ENCODE results near the gene SSC4D. TPM values are rescaled to one million over a fixed set of nuclear protein-coding genes. Genes with fewer than 3 reads are reported as not detected.

The SSC4D gene
- total and polyA plus RNA-seq, 7 experiments from 2014 or later = 0.24 to 0.35 TPM; not detected in 5

DNA sequence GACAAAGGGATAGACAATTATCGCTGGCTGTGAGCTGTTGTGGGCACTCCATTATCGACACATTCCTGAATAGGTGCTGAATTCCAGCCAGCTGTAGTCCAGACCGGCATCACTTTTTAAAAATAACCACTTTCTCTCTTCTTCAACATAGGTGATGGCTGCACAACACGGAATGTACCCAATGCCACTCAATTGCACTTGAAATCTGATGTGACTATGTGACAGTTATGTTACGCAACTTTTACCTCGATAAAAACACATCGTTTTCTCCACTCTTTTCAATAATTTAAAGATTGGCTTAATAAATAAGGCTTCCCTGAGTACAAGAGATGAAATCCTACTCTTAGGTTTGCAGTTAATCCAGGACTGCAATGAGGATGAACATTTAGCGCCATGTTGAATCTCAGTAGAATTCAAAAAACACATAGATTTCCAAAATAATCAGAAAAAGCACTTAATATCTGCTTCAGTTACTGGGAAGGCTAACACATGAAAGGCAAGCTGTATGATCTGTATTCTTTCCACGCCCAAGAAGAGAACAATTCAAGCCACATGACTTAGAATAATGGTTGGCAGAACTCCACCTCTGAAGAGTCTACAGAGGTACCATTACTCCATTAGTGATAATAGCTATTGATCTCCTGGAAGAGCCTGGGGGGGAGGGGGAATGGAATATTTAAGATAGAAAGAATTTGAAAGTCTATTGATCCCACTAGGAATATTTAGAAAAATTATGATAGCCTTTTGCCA, 54.3 kb downstream of the SSC4D start:
- Mint-ChIP-seq H3K4me1 (peaks cover 41 to 74% (median 68%) of the 10 kb centered on the region in 7 donors), H3K27ac (peak overlapping the region in 1 of 9 donors; percentile 19), H3K27me3 (no peaks in the 10 kb centered on the region), H3K9me3 (no peaks in the 10 kb centered on the region), H3K4me3 (peak overlapping the region in 7 of 10 donors; percentile 10 to 56 (median 29)), H3K36me3 (peaks cover 4 to 24% (median 18%) of the 10 kb centered on the region in 5 donors)
- no peaks in the 10 kb centered on the region for H3K27me3 ChIP-seq (ENCODE audit: control insufficient read depth in 2 of 2, insufficient read depth in 2 of 2, low read length in 2 of 2)
- no peak overlapping the region for H3K27ac ChIP-seq (ENCODE audit: low read depth, low read length)
- H3K4me3 ChIP-seq (ENCODE audit: low read length) = no peak overlapping the region
- peaks cover 0 to 16% (median 0%) of the 10 kb centered on the region in 3 experiments for H3K36me3 ChIP-seq (ENCODE audit: control insufficient read depth in 2 of 3, insufficient read depth in 3 of 3, low read length in 3 of 3)
- peaks cover 4 to 31% of the 10 kb centered on the region in 2 donors for H3K4me1 ChIP-seq (ENCODE audit: control insufficient read depth in 2 of 2, insufficient read depth in 2 of 2, low read length in 2 of 2)
- ATAC-seq (no peak), DNase-seq (no peak)
- ChIA-PET CTCF (no interaction called here), POLR2A (no interaction called here)
- H3K9me3 ChIP-seq (ENCODE audit: control insufficient read depth in 2 of 3, low read length in 3 of 3) = no peaks in the 10 kb centered on the region
- intact Hi-C loops (cut with micrococcal nuclease) = loop anchor here (2.0 to 5.0 kb wide), 5 partner anchors 14 to 1698 kb away; partner anchors contain the start of genes GTF2I (in 2 of the 2), HIP1 (in 1 of the 2), RHBDD2 (in 1 of the 2) and RSBN1L (in 1 of the 2)

DNA sequence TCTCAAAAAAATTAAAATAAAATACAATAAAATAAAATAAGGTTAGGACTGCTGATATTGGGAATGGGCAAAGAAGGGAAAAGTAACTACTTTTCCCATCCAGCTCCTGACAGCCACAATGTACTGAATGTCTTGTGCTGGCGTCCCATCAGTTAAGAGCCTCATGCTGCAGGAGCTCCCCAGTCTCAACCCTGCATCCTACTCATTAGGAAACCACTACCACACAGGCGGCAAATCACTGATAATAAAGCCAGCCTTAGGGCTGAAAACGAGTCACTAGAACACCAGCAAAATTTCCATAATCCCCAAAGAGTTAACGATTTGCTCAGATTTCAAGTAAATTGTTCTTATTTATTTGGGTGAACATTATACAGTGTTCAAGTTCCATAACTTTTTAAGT, 55.0 kb downstream of the SSC4D start:
- no peak for DNase-seq
- ChIA-PET CTCF (no interaction called here), POLR2A (interaction anchor here (2.0 kb wide), 1 partner anchor 36 kb away, joined by 7 read pairs; no protein-coding TSS in a partner anchor)
- Histone ChIP-seq H3K36me3 (ENCODE audit: control insufficient read depth in 2 of 3, insufficient read depth in 3 of 3, low read length in 3 of 3) (peaks cover 0 to 19% (median 6%) of the 10 kb centered on the region in 3 experiments), H3K4me3 (ENCODE audit: low read length) (no peak overlapping the region), H3K9me3 (ENCODE audit: control insufficient read depth in 2 of 3, low read length in 3 of 3) (no peaks in the 10 kb centered on the region), H3K4me1 (ENCODE audit: control insufficient read depth in 2 of 2, insufficient read depth in 2 of 2, low read length in 2 of 2) (peaks cover 4 to 30% of the 10 kb centered on the region in 2 donors), H3K27ac (ENCODE audit: low read depth, low read length) (no peak overlapping the region), H3K27me3 (ENCODE audit: control insufficient read depth in 2 of 2, insufficient read depth in 2 of 2, low read length in 2 of 2) (no peaks in the 10 kb centered on the region)
- Mint-ChIP-seq H3K27me3 (no peaks in the 10 kb centered on the region), H3K4me1 (peaks cover 38 to 77% (median 71%) of the 10 kb centered on the region in 7 donors), H3K9me3 (no peaks in the 10 kb centered on the region), H3K4me3 (peak overlapping the region in 4 of 10 donors; percentile 27 to 40 (median 34)), H3K36me3 (peaks cover 4 to 28% (median 22%) of the 10 kb centered on the region in 5 donors), H3K27ac (peak overlapping the region in 1 of 9 donors; percentile 20)
- no peak for ATAC-seq
- intact Hi-C loops (cut with micrococcal nuclease) = loop anchor here in 1 of 2 donors (2.0 kb wide), 1 partner anchor 14 kb away; no protein-coding TSS in a partner anchor

DNA sequence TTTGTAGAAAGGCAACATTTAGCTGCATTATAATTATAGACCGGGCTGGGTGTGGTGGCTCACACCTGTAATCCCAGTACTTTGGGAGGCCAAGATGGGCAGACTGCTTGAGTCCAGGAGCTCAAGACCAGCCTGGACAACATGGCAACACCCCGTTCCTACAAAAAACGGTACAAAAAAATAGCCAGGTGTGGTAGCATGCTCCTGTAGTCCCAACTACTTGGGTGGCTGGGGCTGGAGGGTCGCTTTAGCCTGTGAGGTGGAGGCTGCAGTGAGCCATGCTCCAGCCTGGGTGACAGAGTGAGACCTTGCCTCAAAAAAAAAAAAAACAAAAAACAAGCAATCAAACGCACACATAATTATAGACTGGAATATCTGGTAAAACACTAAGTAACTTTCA, 55.8 kb downstream of the SSC4D start:
- peaks cover 4 to 31% (median 24%) of the 10 kb centered on the region in 5 donors for H3K36me3 Mint-ChIP-seq
- DNase-seq = no peak
- no peaks in the 10 kb centered on the region for H3K27me3 Mint-ChIP-seq
- peaks cover 0 to 19% (median 7%) of the 10 kb centered on the region in 3 experiments for H3K36me3 ChIP-seq (ENCODE audit: control insufficient read depth in 2 of 3, insufficient read depth in 3 of 3, low read length in 3 of 3)
- peaks cover 38 to 81% (median 74%) of the 10 kb centered on the region in 7 donors for H3K4me1 Mint-ChIP-seq
- intact Hi-C loops (cut with micrococcal nuclease) = loop anchor here in 1 of 2 donors (2.0 kb wide), 1 partner anchor 13 kb away; no protein-coding TSS in a partner anchor
- H3K27ac Mint-ChIP-seq = peak overlapping the region in 1 of 9 donors; percentile 18
- H3K4me1 ChIP-seq (ENCODE audit: control insufficient read depth in 2 of 2, insufficient read depth in 2 of 2, low read length in 2 of 2) = peaks cover 4 to 27% of the 10 kb centered on the region in 2 donors
- no peak overlapping the region for H3K27ac ChIP-seq (ENCODE audit: low read depth, low read length)
- no peaks in the 10 kb centered on the region for H3K27me3 ChIP-seq (ENCODE audit: control insufficient read depth in 2 of 2, insufficient read depth in 2 of 2, low read length in 2 of 2)
- H3K4me3 Mint-ChIP-seq = peak overlapping the region in 1 of 10 donors; percentile 16
- POLR2A ChIA-PET = interaction anchor here (0.7 to 2.0 kb wide), 2 partner anchors 32 to 35 kb away, joined by 3 to 7 read pairs; no protein-coding TSS in a partner anchor
- H3K9me3 Mint-ChIP-seq = no peaks in the 10 kb centered on the region
- no peak for ATAC-seq
- CTCF ChIA-PET = no interaction called here
- H3K4me3 ChIP-seq (ENCODE audit: low read length) = no peak overlapping the region
- no peaks in the 10 kb centered on the region for H3K9me3 ChIP-seq (ENCODE audit: control insufficient read depth in 2 of 3, low read length in 3 of 3)

DNA sequence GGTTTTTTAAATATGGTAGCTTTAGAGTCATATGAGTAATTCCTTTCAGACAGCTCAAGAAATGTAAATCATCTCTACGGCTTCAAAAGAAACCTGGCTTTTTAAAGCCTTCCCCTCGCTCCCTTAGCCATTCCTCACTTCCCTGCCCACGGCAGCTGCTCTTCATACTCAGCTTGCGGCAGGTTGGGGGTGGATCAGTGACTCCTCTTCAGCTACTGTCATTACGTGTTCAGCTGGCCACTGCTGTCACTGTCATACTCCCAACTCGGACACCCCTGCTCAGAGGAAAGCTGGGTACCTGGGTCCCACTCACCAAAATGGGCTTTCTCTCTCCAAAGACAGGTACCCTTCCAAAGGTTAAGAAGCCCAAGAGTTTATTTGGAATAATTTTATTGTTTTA, 57.3 kb downstream of the SSC4D start:
- Mint-ChIP-seq H3K36me3 (peaks cover 4 to 35% (median 28%) of the 10 kb centered on the region in 5 donors), H3K9me3 (no peaks in the 10 kb centered on the region), H3K27ac (peak overlapping the region in 2 of 9 donors; percentile 2 to 11), H3K4me3 (peak overlapping the region in 3 of 10 donors; percentile 1 to 20 (median 16)), H3K4me1 (peaks cover 35 to 83% (median 76%) of the 10 kb centered on the region in 7 donors), H3K27me3 (no peaks in the 10 kb centered on the region)
- Histone ChIP-seq H3K36me3 (ENCODE audit: control insufficient read depth in 2 of 3, insufficient read depth in 3 of 3, low read length in 3 of 3) (peaks cover 0 to 14% (median 7%) of the 10 kb centered on the region in 3 experiments), H3K9me3 (ENCODE audit: control insufficient read depth in 2 of 3, low read length in 3 of 3) (no peaks in the 10 kb centered on the region), H3K27me3 (ENCODE audit: control insufficient read depth in 2 of 2, insufficient read depth in 2 of 2, low read length in 2 of 2) (no peaks in the 10 kb centered on the region), H3K4me3 (ENCODE audit: low read length) (no peak overlapping the region), H3K4me1 (ENCODE audit: control insufficient read depth in 2 of 2, insufficient read depth in 2 of 2, low read length in 2 of 2) (peaks cover 4 to 26% of the 10 kb centered on the region in 2 donors), H3K27ac (ENCODE audit: low read depth, low read length) (no peak overlapping the region)
- no peak for ATAC-seq
- ChIA-PET POLR2A (no interaction called here), CTCF (interaction anchor here (0.6 kb wide), 1 partner anchor 35 kb away, joined by 3 read pairs; no protein-coding TSS in a partner anchor)
- intact Hi-C loops (cut with micrococcal nuclease) = no loop called here
- no peak for DNase-seq

DNA sequence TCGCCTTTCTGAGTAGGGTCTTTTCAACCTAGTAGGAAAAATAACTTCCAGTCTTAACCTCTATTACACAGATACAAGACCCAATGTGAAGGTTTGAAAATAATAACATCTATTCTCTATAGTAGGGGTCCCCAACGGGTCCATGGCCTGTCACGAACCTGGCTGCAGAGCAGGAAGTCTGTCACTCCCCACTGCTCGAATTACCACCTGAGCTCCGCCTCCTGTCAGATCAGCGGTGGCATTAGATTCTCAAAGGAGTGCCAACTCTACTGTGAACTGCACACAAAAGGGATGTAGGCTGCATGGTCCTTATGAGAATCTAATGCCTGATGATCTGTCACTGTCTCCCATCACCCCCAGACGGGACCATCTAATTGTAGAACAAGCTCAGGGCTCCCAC, 58.1 kb downstream of the SSC4D start:
- H3K4me1 Mint-ChIP-seq = peaks cover 39 to 83% (median 76%) of the 10 kb centered on the region in 7 donors
- H3K4me3 Mint-ChIP-seq = peak overlapping the region in 2 of 10 donors; percentile 1 to 19
- ChIA-PET POLR2A (interaction anchor here (0.6 to 1.7 kb wide), 2 partner anchors 17 to 38 kb away, joined by 4 read pairs; no protein-coding TSS in a partner anchor), CTCF (no interaction called here)
- Histone ChIP-seq H3K4me3 (ENCODE audit: low read length) (no peak overlapping the region), H3K36me3 (ENCODE audit: control insufficient read depth in 2 of 3, insufficient read depth in 3 of 3, low read length in 3 of 3) (peaks cover 1 to 17% (median 7%) of the 10 kb centered on the region in 3 experiments), H3K4me1 (ENCODE audit: control insufficient read depth in 2 of 2, insufficient read depth in 2 of 2, low read length in 2 of 2) (peaks cover 4 to 26% of the 10 kb centered on the region in 2 donors), H3K9me3 (ENCODE audit: control insufficient read depth in 2 of 3, low read length in 3 of 3) (no peaks in the 10 kb centered on the region), H3K27ac (ENCODE audit: low read depth, low read length) (no peak overlapping the region), H3K27me3 (ENCODE audit: control insufficient read depth in 2 of 2, insufficient read depth in 2 of 2, low read length in 2 of 2) (no peaks in the 10 kb centered on the region)
- peak overlapping the region in 2 of 9 donors; percentile 11 to 60 for H3K27ac Mint-ChIP-seq
- DNase-seq (no peak), ATAC-seq (no peak)
- intact Hi-C loops (cut with micrococcal nuclease) = no loop called here
- peaks cover 11 to 42% (median 35%) of the 10 kb centered on the region in 5 donors for H3K36me3 Mint-ChIP-seq
- no peaks in the 10 kb centered on the region for H3K9me3 Mint-ChIP-seq
- no peaks in the 10 kb centered on the region for H3K27me3 Mint-ChIP-seq

DNA sequence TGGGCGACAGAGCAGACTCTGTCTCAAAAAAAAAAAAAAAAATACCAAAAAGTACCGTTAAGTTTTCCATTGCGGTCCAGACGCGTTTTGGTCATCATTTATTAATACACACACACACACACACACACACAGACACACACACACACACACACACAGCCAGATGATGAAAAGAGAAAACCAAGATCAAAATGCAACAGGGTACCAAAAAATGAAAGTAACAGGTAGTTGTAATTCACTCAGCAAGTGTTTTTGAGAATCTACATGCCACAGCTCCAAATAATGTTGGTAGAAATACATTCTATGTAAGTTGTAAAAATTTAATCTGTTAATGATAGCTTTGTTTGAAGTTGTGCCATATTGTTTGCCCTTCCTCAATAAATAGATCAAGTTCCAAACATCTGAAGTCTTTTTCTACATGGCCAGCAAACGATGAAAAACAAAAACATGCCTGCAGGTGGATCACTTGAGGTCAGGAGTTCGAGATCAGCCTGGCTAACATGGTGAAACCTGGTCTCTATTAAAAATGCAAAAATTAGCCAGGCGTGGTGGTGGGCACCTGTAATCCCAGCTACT, 60.1 kb downstream of the SSC4D start:
- no peak for ATAC-seq
- H3K4me3 ChIP-seq (ENCODE audit: low read length) = no peak overlapping the region
- DNase-seq = no peak
- H3K9me3 ChIP-seq (ENCODE audit: control insufficient read depth in 2 of 3, low read length in 3 of 3) = no peaks in the 10 kb centered on the region
- H3K9me3 Mint-ChIP-seq = no peaks in the 10 kb centered on the region
- peaks cover 17 to 45% (median 31%) of the 10 kb centered on the region in 5 donors for H3K36me3 Mint-ChIP-seq
- no peaks in the 10 kb centered on the region for H3K27me3 Mint-ChIP-seq
- no peak overlapping the region for H3K27ac Mint-ChIP-seq
- intact Hi-C loops (cut with micrococcal nuclease) = no loop called here
- peaks cover 7 to 23% (median 7%) of the 10 kb centered on the region in 3 experiments for H3K36me3 ChIP-seq (ENCODE audit: control insufficient read depth in 2 of 3, insufficient read depth in 3 of 3, low read length in 3 of 3)
- peak overlapping the region in 4 of 10 donors; percentile 21 to 39 (median 36) for H3K4me3 Mint-ChIP-seq
- H3K27ac ChIP-seq (ENCODE audit: low read depth, low read length) = no peak overlapping the region
- H3K4me1 ChIP-seq (ENCODE audit: control insufficient read depth in 2 of 2, insufficient read depth in 2 of 2, low read length in 2 of 2) = peaks cover 0 to 16% of the 10 kb centered on the region in 2 donors
- ChIA-PET POLR2A (interaction anchor here (0.6 to 1.7 kb wide), 2 partner anchors 9 to 66 kb away, joined by 3 to 5 read pairs; partner anchors contain the start of gene YWHAG), CTCF (no interaction called here)
- H3K27me3 ChIP-seq (ENCODE audit: control insufficient read depth in 2 of 2, insufficient read depth in 2 of 2, low read length in 2 of 2) = no peaks in the 10 kb centered on the region
- H3K4me1 Mint-ChIP-seq = peaks cover 39 to 82% (median 70%) of the 10 kb centered on the region in 7 donors

Measured in naive thymus-derived CD4-positive, alpha-beta T cell (primary cell).